Panc1 (cell line): ENCODE results near the gene BANF2. TPM values are rescaled to one million over a fixed set of nuclear protein-coding genes. Genes with fewer than 3 reads are reported as not detected.
"Not testable (repeated sequence)": the region's sequence is repeated elsewhere in the genome, so short reads cannot be mapped to it uniquely, and the experiment has no call there.

ENCODE experiments used
- ATAC-seq: fragments of 200-7000 bp; cut with Tn5 transposase; 2 replicates; pipeline ENCODE4 v1.9.1; 2020; ENCODE audit warnings: mild to moderate bottlenecking, moderate library complexity
- BruUV-seq: library from RNA; stranded (reverse); fragments of 400-500 nt; replicated peaks from 2 replicates; lab custom pipeline; 2021; lab: Mats Ljungman, UMichigan
- CTCF ChIA-PET: fragments of 300-600 bp; sonication (Branson Sonifier 250); formaldehyde crosslinking; loops from one replicate; lab custom pipeline; 2022; ENCODE audit warnings: antibody characterized with exemption; lab: Charles Lee
- POLR2A ChIA-PET: fragments of 300-600 bp; sonication (Branson Sonifier 250); formaldehyde crosslinking; loops from one replicate; lab custom pipeline; 2022; ENCODE audit warnings: antibody characterized with exemption; lab: Charles Lee
- DNase-seq: peaks from one replicate; pipeline ENCODE4 v3.0.0-alpha.2; 2010; ENCODE audit warnings: low read depth, low spot score
- H3K27ac ChIP-seq: 2 replicates; pipeline ENCODE4 v1.5.1; 2011; ENCODE audit warnings: mild to moderate bottlenecking, low read length, inconsistent platforms
- H3K27me3 ChIP-seq: fragments of 200-500 bp; sonication (Bioruptor generic); 2 replicates; pipeline ENCODE4 v1.6.0; 2014; ENCODE audit warnings: low read length, inconsistent platforms; ENCODE audit not compliant: control insufficient read depth, insufficient read depth
- H3K36me3 ChIP-seq: fragments of 200-500 bp; sonication (Bioruptor generic); 2 replicates; pipeline ENCODE4 v1.5.1; 2014; ENCODE audit warnings: inconsistent platforms, mild to moderate bottlenecking, low read length, moderate library complexity; ENCODE audit not compliant: control insufficient read depth, insufficient read depth
- H3K4me1 ChIP-seq: 2 replicates; pipeline ENCODE4 v1.5.1; 2011; ENCODE audit warnings: inconsistent platforms, mild to moderate bottlenecking, low read length, moderate library complexity; ENCODE audit not compliant: control insufficient read depth, insufficient read depth
- H3K4me3 ChIP-seq, 2 experiments: 2 replicates each; pipeline ENCODE4 v1.5.1; 2011 to 2012; ENCODE audit warnings: low read depth in 2 of 2, low read length in 2 of 2, mild to moderate bottlenecking in 2 of 2, inconsistent platforms in 1 of 2, moderate library complexity in 1 of 2
- H3K9me3 ChIP-seq: fragments of 200-500 bp; sonication (Bioruptor generic); 2 replicates; pipeline ENCODE4 v1.5.1; 2014; ENCODE audit warnings: low read depth, mild to moderate bottlenecking, inconsistent platforms, low read length, moderate library complexity; ENCODE audit not compliant: control insufficient read depth, insufficient read depth
- POLR2AphosphoS5 ChIP-seq: IDR thresholded peaks from 2 replicates; pipeline ENCODE4 v1.6.1; 2012; ENCODE audit warnings: mild to moderate bottlenecking, low read depth, low read length, moderate library complexity
- REST ChIP-seq, 2 experiments: IDR thresholded peaks; 2 replicates each; pipeline ENCODE4 v1.6.1; 2011 to 2012; ENCODE audit warnings: low read depth in 2 of 2, control low read depth in 1 of 2, low read length in 1 of 2, mild to moderate bottlenecking in 1 of 2, moderate library complexity in 1 of 2; ENCODE audit not compliant: insufficient read depth in 1 of 2
- SIN3A ChIP-seq: IDR thresholded peaks from 2 replicates; pipeline ENCODE4 v1.6.1; 2012; ENCODE audit warnings: low read depth, mild to moderate bottlenecking, low read length, moderate library complexity, borderline replicate concordance; ENCODE audit not compliant: insufficient read depth
- TCF7L2 ChIP-seq: IDR thresholded peaks from 2 replicates; pipeline ENCODE4 v1.6.1; 2011; ENCODE audit warnings: mild to moderate bottlenecking, low read depth, low read length, inconsistent platforms
- in situ Hi-C: cut with HindIII; loops from 2 replicates; pipeline ENCODE4 v1.10.0; 2016; ENCODE audit warnings: low sequenced_read_pairs, low pct_unique_long_range_greater_than_20kb
- intact Hi-C: fragments of 100-400 bp; cut with micrococcal nuclease; formaldehyde crosslinking; loops from one replicate; pipeline ENCODE4 v1.10.0; 2022; ENCODE audit not compliant: unreplicated experiment
- total RNA-seq: library from RNA; stranded (reverse); gene quantifications from one replicate; pipeline ENCODE4 v1.2.1, GENCODE V29; 2021; ENCODE audit not compliant: unreplicated experiment
- TF ChIP-seq, protein P1 (sequence below): fragments of 450-650 bp; IDR thresholded peaks from 2 replicates; pipeline ENCODE4 v1.5.1; 2017; ENCODE audit warnings: mild to moderate bottlenecking

The BANF2 gene
- total RNA-seq, 1 experiment from 2014 or later: not detected

DNA sequence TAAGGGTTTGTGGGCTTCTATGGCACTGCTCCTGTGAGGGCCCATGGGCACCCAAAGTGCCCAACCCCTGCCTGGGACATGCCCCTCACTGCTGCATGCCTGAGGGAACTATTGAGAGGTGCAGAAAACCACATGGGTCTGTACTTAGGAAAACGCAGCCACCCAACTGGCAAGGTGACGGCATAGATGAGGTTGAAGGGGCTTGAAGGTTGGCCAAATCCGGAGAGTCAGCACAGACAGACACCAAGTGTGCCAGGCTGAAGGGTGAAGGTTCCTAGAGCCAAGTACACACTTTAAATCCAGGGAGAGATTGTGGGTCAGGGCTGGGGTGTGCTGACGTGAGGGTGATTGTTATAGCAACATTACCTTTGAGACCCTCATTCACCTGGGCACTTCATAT is 6.2 kb downstream of the BANF2 start:
- ChIA-PET POLR2A (no interaction called here), CTCF (no interaction called here)
- no peaks in the 10 kb centered on the region for H3K4me1 ChIP-seq
- BruUV-seq: no TSS peak
- in situ Hi-C loops (no loop called here), intact Hi-C loops (loop anchor here (10.0 kb wide), 1 partner anchor 59 kb away; no protein-coding TSS in a partner anchor)
- H3K27ac ChIP-seq: no peak overlapping the region
- H3K36me3 ChIP-seq: no peaks in the 10 kb centered on the region
- ATAC-seq (no peak), DNase-seq (no peak)
- TF ChIP-seq SIN3A: no peak
- TF ChIP-seq REST (IDR thresholded peaks at IDR 0.05; ENCODE audit: insufficient read depth in 1 of 2, low read depth in 2 of 2, low read length in 1 of 2): no peak
- TF ChIP-seq TCF7L2: no peak
- no peak for TF ChIP-seq POLR2AphosphoS5
- TF ChIP-seq, protein P1, sequence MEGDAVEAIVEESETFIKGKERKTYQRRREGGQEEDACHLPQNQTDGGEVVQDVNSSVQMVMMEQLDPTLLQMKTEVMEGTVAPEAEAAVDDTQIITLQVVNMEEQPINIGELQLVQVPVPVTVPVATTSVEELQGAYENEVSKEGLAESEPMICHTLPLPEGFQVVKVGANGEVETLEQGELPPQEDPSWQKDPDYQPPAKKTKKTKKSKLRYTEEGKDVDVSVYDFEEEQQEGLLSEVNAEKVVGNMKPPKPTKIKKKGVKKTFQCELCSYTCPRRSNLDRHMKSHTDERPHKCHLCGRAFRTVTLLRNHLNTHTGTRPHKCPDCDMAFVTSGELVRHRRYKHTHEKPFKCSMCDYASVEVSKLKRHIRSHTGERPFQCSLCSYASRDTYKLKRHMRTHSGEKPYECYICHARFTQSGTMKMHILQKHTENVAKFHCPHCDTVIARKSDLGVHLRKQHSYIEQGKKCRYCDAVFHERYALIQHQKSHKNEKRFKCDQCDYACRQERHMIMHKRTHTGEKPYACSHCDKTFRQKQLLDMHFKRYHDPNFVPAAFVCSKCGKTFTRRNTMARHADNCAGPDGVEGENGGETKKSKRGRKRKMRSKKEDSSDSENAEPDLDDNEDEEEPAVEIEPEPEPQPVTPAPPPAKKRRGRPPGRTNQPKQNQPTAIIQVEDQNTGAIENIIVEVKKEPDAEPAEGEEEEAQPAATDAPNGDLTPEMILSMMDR: no peak
- H3K9me3 ChIP-seq: no peaks in the 10 kb centered on the region
- no peak overlapping the region for H3K4me3 ChIP-seq
- H3K27me3 ChIP-seq: no peaks in the 10 kb centered on the region

GRCh38 chr20:17706632-17707031 is 6.9 kb downstream of the BANF2 start:
- Histone ChIP-seq H3K27me3 (no peaks in the 10 kb centered on the region), H3K4me1 (no peaks in the 10 kb centered on the region), H3K36me3 (no peaks in the 10 kb centered on the region), H3K27ac (no peak overlapping the region), H3K9me3 (no peaks in the 10 kb centered on the region), H3K4me3 (no peak overlapping the region)
- DNase-seq (no peak), ATAC-seq (no peak)
- intact Hi-C loops: loop anchor here (10.0 kb wide), 1 partner anchor 58 kb away; no protein-coding TSS in a partner anchor
- in situ Hi-C loops: no loop called here
- TF ChIP-seq POLR2AphosphoS5 (no peak), REST (IDR thresholded peaks at IDR 0.05; ENCODE audit: insufficient read depth in 1 of 2, low read depth in 2 of 2, low read length in 1 of 2) (no peak), TCF7L2 (no peak), SIN3A (no peak)
- TF ChIP-seq, protein P1: no peak
- ChIA-PET CTCF (no interaction called here), POLR2A (no interaction called here)
- no TSS peak for BruUV-seq

DNA sequence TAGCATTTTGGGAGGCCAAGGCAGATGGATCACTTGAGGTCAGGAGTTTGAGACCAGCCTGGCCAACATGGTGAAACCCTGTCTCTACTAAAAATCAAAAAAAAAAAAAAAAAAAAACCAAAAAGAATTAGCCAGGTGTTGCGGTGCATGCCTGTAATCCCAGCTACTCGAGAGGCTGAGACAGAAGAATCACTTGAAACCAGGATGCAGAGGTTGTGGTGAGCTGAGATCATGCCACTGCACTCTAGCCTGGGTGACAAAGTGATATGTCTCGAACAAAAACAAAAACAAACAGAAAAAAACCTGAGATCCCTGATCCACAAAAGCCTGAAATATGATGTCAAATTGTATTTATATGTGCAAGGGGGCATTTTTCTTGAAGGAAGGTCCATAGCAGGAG is 8.2 kb downstream of the BANF2 start:
- DNase-seq, ATAC-seq, H3K27ac ChIP-seq, H3K4me1 ChIP-seq, in situ Hi-C loops, BruUV-seq, H3K9me3 ChIP-seq, POLR2A ChIA-PET, H3K27me3 ChIP-seq, H3K36me3 ChIP-seq, CTCF ChIA-PET, H3K4me3 ChIP-seq: not testable (repeated sequence)
- intact Hi-C loops: loop anchor here (10.0 kb wide), 1 partner anchor 57 kb away; no protein-coding TSS in a partner anchor
